Small intestine (tissue), 7 donors: ENCODE results near the gene CHN2. TPM values are rescaled to one million over a fixed set of nuclear protein-coding genes. Genes with fewer than 3 reads are reported as not detected.

Experiments used
- DNase-seq, 2 donors: peaks; one replicate each; pipeline versions ENCODE4 v3.0.0 to v3.0.0-alpha.2; 2013
- FAIRE-seq: peaks from 2 replicates; lab custom pipeline; 2012; peaks lifted over from hg19 to GRCh38; lab: Jason Lieb, UNC
- H3K27ac ChIP-seq, 3 donors: one replicate each; pipeline ENCODE4 v1.5.1; 2013; ENCODE audit warnings: low read length in 2 of 3, mild to moderate bottlenecking in 2 of 3, control low read depth in 1 of 3, inconsistent platforms in 1 of 3, low read depth in 1 of 3, moderate library complexity in 1 of 3
- H3K27me3 ChIP-seq, 3 donors: one replicate each; pipeline ENCODE4 v1.6.1; 2013; ENCODE audit warnings: low read length in 3 of 3, inconsistent platforms in 1 of 3; ENCODE audit not compliant: control insufficient read depth in 3 of 3, insufficient read depth in 3 of 3
- H3K36me3 ChIP-seq, 3 donors: one replicate each; pipeline ENCODE4 v1.6.1; 2013; ENCODE audit warnings: low read length in 3 of 3, inconsistent platforms in 1 of 3, low read depth in 1 of 3, mild to moderate bottlenecking in 1 of 3, moderate library complexity in 1 of 3; ENCODE audit not compliant: control insufficient read depth in 3 of 3, insufficient read depth in 2 of 3
- H3K4me1 ChIP-seq, 3 donors: one replicate each; pipeline ENCODE4 v1.6.1; 2013; ENCODE audit warnings: low read length in 2 of 3, inconsistent platforms in 1 of 3, low read depth in 1 of 3, mild to moderate bottlenecking in 1 of 3, moderate library complexity in 1 of 3; ENCODE audit not compliant: control insufficient read depth in 3 of 3, insufficient read depth in 2 of 3
- H3K4me3 ChIP-seq, 3 donors: one replicate each; pipeline ENCODE4 v1.5.1; 2013; ENCODE audit warnings: low read length in 3 of 3, control low read depth in 1 of 3, inconsistent platforms in 1 of 3, low read depth in 1 of 3, mild to moderate bottlenecking in 1 of 3, moderate library complexity in 1 of 3
- H3K9me3 ChIP-seq, 2 donors: one replicate each; pipeline ENCODE4 v1.6.1; 2013; ENCODE audit warnings: low read depth in 1 of 2, low read length in 1 of 2; ENCODE audit not compliant: control insufficient read depth in 2 of 2, insufficient read depth in 1 of 2
- WGBS, 3 donors: extraction: QIAGEN DNeasy Blood & Tissue Kit; methylation state at CpG; one replicate each; pipeline ENCODE4 v1.1.7; 2013; 5-methylcytosine and 5-hydroxymethylcytosine counted together
- polyA plus RNA-seq, 4 donors: library from polyadenylated mRNA; stranded (reverse) in 3 of 4; unstranded in 1 of 4; fragments of 200-250 nt in 3 of 4; fragments of 120-200 nt in 1 of 4; gene quantifications; one replicate each; pipeline versions ENCODE4 v1.2.1 to v1.2.3, GENCODE V29; 2013
- donor health status: healthy with polysubstance abuse.
- donor health status: control.
- donor health status: control.
- donor health status: Bipolar disorder and iron deficiency.
- donor health status: healthy.

CHN2 gene
- polyA plus RNA-seq, 4 donors: 22.3 to 124 (median 45.2) TPM

DNA sequence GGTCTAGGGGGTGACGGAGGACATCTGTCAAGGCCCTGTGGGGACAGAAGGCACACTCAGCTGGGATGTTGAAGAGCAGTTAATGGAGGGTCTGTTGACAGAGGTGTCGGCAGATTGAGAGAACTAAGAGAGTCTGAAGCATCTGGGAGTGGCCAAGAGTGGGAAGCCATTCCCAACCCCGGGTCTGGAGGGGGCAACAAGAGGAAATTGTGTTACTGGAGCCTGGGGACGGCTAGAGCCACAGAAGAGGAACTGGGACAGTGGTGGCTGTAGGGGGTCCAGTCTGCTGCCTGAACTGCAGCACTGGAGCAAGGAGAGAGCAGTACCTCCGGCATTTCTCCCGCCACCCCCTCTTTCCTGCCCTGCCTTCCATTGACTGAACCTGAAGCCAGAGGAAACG lies 136.6 kb downstream of the CHN2 start:
- Histone ChIP-seq H3K4me3 (no peak overlapping the region), H3K9me3 (no peaks in the 10 kb centered on the region), H3K4me1 (peaks cover 0 to 18% (median 3%) of the 10 kb centered on the region in 3 donors), H3K27ac (no peak overlapping the region), H3K27me3 (no peaks in the 10 kb centered on the region), H3K36me3 (peaks cover 0 to 3% (median 0%) of the 10 kb centered on the region in 3 donors)
- FAIRE-seq (no peak), DNase-seq (no peak)
- 79 to 94% (median 93%) methylated on average over 7 of the region's 7 CpGs for WGBS, 3 donors

GRCh38 chr7:29332042-29332811 lies 137.7 kb downstream of the CHN2 start:
- WGBS, 3 donors: 69 to 83% (median 80%) methylated on average over 14 of the region's 14 CpGs
- Histone ChIP-seq H3K27me3 (no peaks in the 10 kb centered on the region), H3K4me1 (peaks cover 0 to 18% (median 3%) of the 10 kb centered on the region in 3 donors), H3K9me3 (no peaks in the 10 kb centered on the region), H3K27ac (no peak overlapping the region), H3K36me3 (peaks cover 0 to 3% (median 0%) of the 10 kb centered on the region in 3 donors), H3K4me3 (no peak overlapping the region)
- DNase-seq (no peak), FAIRE-seq (no peak)

- no peak overlapping the region for H3K4me3 ChIP-seq
- 76 to 82% (median 77%) methylated on average over 14 of the region's 14 CpGs for WGBS, 3 donors
- no peaks in the 10 kb centered on the region for H3K9me3 ChIP-seq
- H3K36me3 ChIP-seq: peaks cover 0 to 3% (median 0%) of the 10 kb centered on the region in 3 donors
- H3K27me3 ChIP-seq: no peaks in the 10 kb centered on the region
- DNase-seq (peak in 1 of 2 donors; percentile 28), FAIRE-seq (no peak)
- no peak overlapping the region for H3K27ac ChIP-seq
- H3K4me1 ChIP-seq: peaks cover 0 to 18% (median 0%) of the 10 kb centered on the region in 3 donors
These were observed 138.6 kb downstream of the CHN2 start for GRCh38 chr7:29332875-29333855.

DNA sequence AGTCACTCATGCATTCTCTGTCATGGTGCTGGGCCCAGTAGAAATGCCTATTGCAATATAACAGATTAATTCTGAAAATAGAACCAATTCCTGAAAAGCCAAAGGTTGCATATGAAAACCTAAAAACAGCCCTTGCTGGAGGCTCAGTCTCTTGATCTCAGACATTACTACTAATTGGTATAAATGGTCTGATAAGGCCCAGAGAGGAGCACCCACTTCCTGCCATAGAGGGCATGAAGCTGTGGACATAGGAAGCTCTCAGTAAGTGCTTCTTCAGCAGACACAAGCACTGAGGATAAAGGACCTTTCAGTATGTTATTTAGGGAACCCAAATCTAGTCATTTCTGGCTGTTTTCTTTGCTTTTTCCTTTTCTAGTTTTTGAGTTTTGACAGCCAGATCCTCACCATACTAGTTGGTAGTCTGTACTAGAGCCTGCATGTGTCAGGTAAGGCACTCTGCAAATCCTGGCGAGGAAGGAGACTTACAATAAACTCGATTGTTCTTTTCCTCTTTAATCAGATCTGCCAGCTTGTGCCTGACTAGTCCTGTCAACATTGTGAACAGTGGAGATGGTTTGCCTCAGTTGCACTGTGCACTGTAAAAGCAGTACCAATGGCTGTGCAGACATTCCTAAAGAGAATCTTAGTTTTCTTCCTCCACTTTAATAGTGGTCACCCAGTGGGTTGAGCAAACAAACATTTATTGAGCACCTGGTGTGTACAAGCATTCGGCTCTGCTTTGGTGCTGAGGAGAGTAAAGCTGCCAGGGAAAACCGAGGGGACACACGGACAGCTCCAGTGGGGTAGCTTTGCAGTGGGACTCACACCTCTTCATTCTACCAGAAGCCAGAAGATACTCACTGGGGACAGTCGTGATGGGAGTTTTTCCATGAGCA lies 140.9 kb downstream of the CHN2 start:
- no peaks in the 10 kb centered on the region for H3K9me3 ChIP-seq
- H3K36me3 ChIP-seq: peaks cover 0 to 3% (median 0%) of the 10 kb centered on the region in 3 donors
- WGBS, 3 donors: 89 to 91% (median 90%) methylated on average over 6 of the region's 6 CpGs
- FAIRE-seq (no peak), DNase-seq (no peak)
- H3K4me1 ChIP-seq: peaks cover 0 to 4% (median 0%) of the 10 kb centered on the region in 3 donors
- no peaks in the 10 kb centered on the region for H3K27me3 ChIP-seq
- no peak overlapping the region for H3K4me3 ChIP-seq
- no peak overlapping the region for H3K27ac ChIP-seq

DNA sequence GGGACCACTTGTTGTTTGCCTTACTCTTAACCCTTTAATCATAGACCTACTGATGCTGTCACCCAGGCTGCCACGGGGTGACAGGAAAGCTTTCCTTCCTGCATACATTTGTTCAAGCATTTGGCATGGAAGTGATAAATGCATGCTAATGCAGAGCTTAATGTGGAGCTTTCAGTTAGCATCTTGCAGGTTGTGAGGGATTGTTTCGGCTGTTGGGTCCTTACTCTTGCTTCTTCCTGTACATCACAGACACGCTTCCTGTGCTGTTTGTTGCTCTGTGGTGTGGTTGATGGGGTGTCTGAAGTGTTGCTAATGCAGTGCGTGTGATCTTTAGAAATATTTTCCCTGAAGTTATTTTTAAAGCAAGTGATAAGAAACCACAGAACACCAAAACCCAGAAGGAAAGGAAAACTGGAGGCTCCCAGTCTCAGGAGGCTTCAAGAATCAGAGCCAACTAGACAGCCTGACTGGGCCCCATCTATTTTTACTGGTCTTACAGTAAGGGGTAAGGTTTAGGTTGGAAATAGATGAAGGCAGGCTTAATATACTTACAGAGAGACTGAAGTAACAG lies 143.1 kb downstream of the CHN2 start:
- Histone ChIP-seq H3K9me3 (no peaks in the 10 kb centered on the region), H3K27ac (no peak overlapping the region), H3K36me3 (peaks cover 0 to 3% (median 0%) of the 10 kb centered on the region in 3 donors), H3K27me3 (no peaks in the 10 kb centered on the region), H3K4me3 (no peak overlapping the region), H3K4me1 (peaks cover 0 to 3% (median 0%) of the 10 kb centered on the region in 3 donors)
- peak in 1 of 2 donors; percentile 35 for DNase-seq
- FAIRE-seq: no peak
- WGBS, 3 donors: 49 to 76% (median 54%) methylated on average over 4 of the region's 4 CpGs

- no peaks in the 10 kb centered on the region for H3K27me3 ChIP-seq
- peaks cover 0 to 6% (median 0%) of the 10 kb centered on the region in 3 donors for H3K36me3 ChIP-seq
- no peak overlapping the region for H3K27ac ChIP-seq
- no peaks in the 10 kb centered on the region for H3K4me1 ChIP-seq
- 92 to 97% (median 92%) methylated on average over 8 of the region's 8 CpGs for WGBS, 3 donors
- no peak overlapping the region for H3K4me3 ChIP-seq
- FAIRE-seq (no peak), DNase-seq (no peak)
- no peaks in the 10 kb centered on the region for H3K9me3 ChIP-seq
These were observed 146.1 kb downstream of the CHN2 start for GRCh38 chr7:29340696-29341095.

- Histone ChIP-seq H3K27me3 (no peaks in the 10 kb centered on the region), H3K9me3 (no peaks in the 10 kb centered on the region), H3K4me1 (no peaks in the 10 kb centered on the region), H3K4me3 (no peak overlapping the region), H3K27ac (no peak overlapping the region), H3K36me3 (peaks cover 0 to 4% (median 0%) of the 10 kb centered on the region in 3 donors)
- WGBS, 3 donors: 86 to 97% (median 93%) methylated on average over 7 of the region's 7 CpGs
- FAIRE-seq: no peak
- DNase-seq: no peak
These were observed 146.6 kb downstream of the CHN2 start for GRCh38 chr7:29341156-29341555.
